ENCODE data around the gene CST3.

GRCh38 chr20:23588434-23589403 is 49.0 kb downstream of the CST3 start:
- TF ChIP-seq CTCF (conservative IDR thresholded peaks at IDR 0.05) (no peak), EZH2 (IDR thresholded peaks at IDR 0.05; ENCODE audit: low read depth) (no peak)
